Measurements from ENCODE around the gene MAMDC2.

Gene MAMDC2

GRCh38 chr9:70083429-70083828, 39.8 kb downstream of the MAMDC2 start:
- DNase-seq (ENCODE audit: extremely low read depth, low read depth) = no peak
- TF ChIP-seq CTCF (IDR thresholded peaks at IDR 0.05; ENCODE audit: low read depth, low read length, missing control alignments) = no peak
- H3K4me3 ChIP-seq (replicated peaks; ENCODE audit: low read depth, low read length) = no peak overlapping the region

GRCh38 chr9:70085241-70085640, 41.6 kb downstream of the MAMDC2 start:
- no peak overlapping the region for H3K4me3 ChIP-seq (replicated peaks; ENCODE audit: low read depth, low read length)
- DNase-seq (ENCODE audit: extremely low read depth, low read depth) = no peak
- TF ChIP-seq CTCF (IDR thresholded peaks at IDR 0.05; ENCODE audit: low read depth, low read length, missing control alignments) = no peak

- no peak overlapping the region for H3K4me3 ChIP-seq (replicated peaks; ENCODE audit: low read depth, low read length)
- TF ChIP-seq CTCF (IDR thresholded peaks at IDR 0.05; ENCODE audit: low read depth, low read length, missing control alignments) = no peak
- DNase-seq (ENCODE audit: extremely low read depth, low read depth) = no peak
Measured at GRCh38 chr9:70091103-70091502, 47.5 kb downstream of the MAMDC2 start.

GRCh38 chr9:70091572-70091971, 47.9 kb downstream of the MAMDC2 start:
- DNase-seq (ENCODE audit: extremely low read depth, low read depth) = no peak
- TF ChIP-seq CTCF (IDR thresholded peaks at IDR 0.05; ENCODE audit: low read depth, low read length, missing control alignments) = no peak
- no peak overlapping the region for H3K4me3 ChIP-seq (replicated peaks; ENCODE audit: low read depth, low read length)

- TF ChIP-seq CTCF (IDR thresholded peaks at IDR 0.05; ENCODE audit: low read depth, low read length, missing control alignments) = no peak
- H3K4me3 ChIP-seq (replicated peaks; ENCODE audit: low read depth, low read length) = no peak overlapping the region
- DNase-seq (ENCODE audit: extremely low read depth, low read depth) = no peak
Measured at GRCh38 chr9:70092190-70092589, 48.5 kb downstream of the MAMDC2 start.

- no peak overlapping the region for H3K4me3 ChIP-seq (replicated peaks; ENCODE audit: low read depth, low read length)
- DNase-seq (ENCODE audit: extremely low read depth, low read depth) = no peak
- no peak for TF ChIP-seq CTCF (IDR thresholded peaks at IDR 0.05; ENCODE audit: low read depth, low read length, missing control alignments)
Measured at GRCh38 chr9:70093095-70093494, 49.4 kb downstream of the MAMDC2 start.

- no peak for TF ChIP-seq CTCF (IDR thresholded peaks at IDR 0.05; ENCODE audit: low read depth, low read length, missing control alignments)
- no peak for DNase-seq (ENCODE audit: extremely low read depth, low read depth)
Measured at GRCh38 chr9:70093944-70094343, 50.3 kb downstream of the MAMDC2 start.

More at GRCh38 chr9:70093944-70094343, 50.3 kb downstream of the MAMDC2 start:
- H3K4me3 ChIP-seq (replicated peaks; ENCODE audit: low read depth, low read length) = no peak overlapping the region

Data from HFF-Myc (cell line).